ENCODE data around the gene SFSWAP.
"Not testable (repeated sequence)": the region's sequence is repeated elsewhere in the genome, so short reads cannot be mapped to it uniquely, and the experiment has no call there.

The SFSWAP gene

GRCh38 chr12:131679816-131680215 lies 31.1 kb upstream of the SFSWAP start:
- DNase-seq = not testable (repeated sequence)

- not testable (repeated sequence) for DNase-seq
Observed at GRCh38 chr12:131680392-131681256, 30.3 kb upstream of the SFSWAP start.

GRCh38 chr12:131681257-131681620 lies 29.7 kb upstream of the SFSWAP start:
- DNase-seq = no peak

- not testable (repeated sequence) for DNase-seq
Observed at GRCh38 chr12:131681746-131682509, 29.0 kb upstream of the SFSWAP start.

GRCh38 chr12:131682510-131682895 lies 28.4 kb upstream of the SFSWAP start:
- no peak for DNase-seq

- no peak for DNase-seq
Observed at GRCh38 chr12:131683266-131684014, 27.4 kb upstream of the SFSWAP start.

- DNase-seq = no peak
Observed at GRCh38 chr12:131684015-131684725, 26.7 kb upstream of the SFSWAP start.

GRCh38 chr12:131687346-131688125 lies 23.4 kb upstream of the SFSWAP start:
- no peak for DNase-seq

- DNase-seq = no peak
Observed at GRCh38 chr12:131688131-131688844, 22.6 kb upstream of the SFSWAP start.

- DNase-seq = no peak
Observed at GRCh38 chr12:131688845-131689154, 22.1 kb upstream of the SFSWAP start.

- DNase-seq = no peak
Observed at GRCh38 chr12:131690320-131690719, 20.6 kb upstream of the SFSWAP start.

- no peak for DNase-seq
Observed at GRCh38 chr12:131692431-131692830, 18.5 kb upstream of the SFSWAP start.

GRCh38 chr12:131693149-131693548 lies 17.7 kb upstream of the SFSWAP start:
- DNase-seq = no peak

- DNase-seq = no peak
Observed at GRCh38 chr12:131694116-131694838, 16.6 kb upstream of the SFSWAP start.

- DNase-seq = no peak
Observed at GRCh38 chr12:131695968-131696367, 14.9 kb upstream of the SFSWAP start.

GRCh38 chr12:131698286-131698685 lies 12.6 kb upstream of the SFSWAP start:
- no peak for DNase-seq

GRCh38 chr12:131699434-131699833 lies 11.5 kb upstream of the SFSWAP start:
- no peak for DNase-seq

GRCh38 chr12:131700271-131700670 lies 10.6 kb upstream of the SFSWAP start:
- DNase-seq = no peak

- no peak for DNase-seq
Observed at GRCh38 chr12:131701705-131702572, 9.0 kb upstream of the SFSWAP start.

- DNase-seq = no peak
Observed at GRCh38 chr12:131702573-131702877, 8.4 kb upstream of the SFSWAP start.
